Gastroesophageal sphincter (tissue), 3 donors: ENCODE measurements around the gene PTPRG.

ENCODE experiments used
- EP300 ChIP-seq: sonication (generic); formaldehyde crosslinking; IDR thresholded peaks from one replicate; pipeline ENCODE4 v1.6.1; 2017; ENCODE audit warnings: antibody characterized with exemption, mild to moderate bottlenecking
- POLR2A ChIP-seq, 2 donors: fragments of 450-650 bp; IDR thresholded peaks; one replicate each; pipeline ENCODE4 v1.6.1; 2017; ENCODE audit warnings: antibody characterized with exemption in 2 of 2, mild to moderate bottlenecking in 2 of 2, moderate library complexity in 1 of 2
- POLR2AphosphoS5 ChIP-seq: sonication (generic); formaldehyde crosslinking; IDR thresholded peaks from one replicate; pipeline ENCODE4 v1.6.1; 2017; ENCODE audit warnings: antibody characterized with exemption
- TF ChIP-seq, protein P1 (sequence below), 4 experiments: fragments of 200-600 bp in 2 of 4; fragments of 450-650 bp in 2 of 4; sonication (generic) in 1 of 4; IDR thresholded peaks; one replicate each; pipeline ENCODE4 v1.5.1; 2017 to 2019; ENCODE audit warnings: antibody characterized with exemption in 4 of 4, mild to moderate bottlenecking in 2 of 4, moderate library complexity in 2 of 4

DNA sequence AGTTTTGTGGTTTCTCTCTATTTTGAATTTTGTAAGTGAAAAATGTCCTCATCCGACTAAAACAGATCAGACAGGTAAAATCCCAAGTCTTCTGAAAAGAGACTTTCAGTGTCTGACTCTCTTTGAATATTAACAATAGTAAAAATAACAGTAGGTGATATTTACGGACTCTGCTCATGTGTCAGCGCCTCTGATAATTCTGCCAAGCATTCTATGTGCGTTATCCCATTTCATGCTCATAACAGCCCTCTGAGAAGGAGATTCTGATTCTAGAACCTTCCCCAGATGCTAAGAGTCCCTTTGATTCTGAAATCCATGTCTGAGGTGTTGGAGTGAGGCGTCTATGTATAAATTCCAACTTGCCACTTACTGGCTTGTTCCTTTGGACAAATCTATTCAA is 529.1 kb downstream of the PTPRG start:
- TF ChIP-seq, protein P1, sequence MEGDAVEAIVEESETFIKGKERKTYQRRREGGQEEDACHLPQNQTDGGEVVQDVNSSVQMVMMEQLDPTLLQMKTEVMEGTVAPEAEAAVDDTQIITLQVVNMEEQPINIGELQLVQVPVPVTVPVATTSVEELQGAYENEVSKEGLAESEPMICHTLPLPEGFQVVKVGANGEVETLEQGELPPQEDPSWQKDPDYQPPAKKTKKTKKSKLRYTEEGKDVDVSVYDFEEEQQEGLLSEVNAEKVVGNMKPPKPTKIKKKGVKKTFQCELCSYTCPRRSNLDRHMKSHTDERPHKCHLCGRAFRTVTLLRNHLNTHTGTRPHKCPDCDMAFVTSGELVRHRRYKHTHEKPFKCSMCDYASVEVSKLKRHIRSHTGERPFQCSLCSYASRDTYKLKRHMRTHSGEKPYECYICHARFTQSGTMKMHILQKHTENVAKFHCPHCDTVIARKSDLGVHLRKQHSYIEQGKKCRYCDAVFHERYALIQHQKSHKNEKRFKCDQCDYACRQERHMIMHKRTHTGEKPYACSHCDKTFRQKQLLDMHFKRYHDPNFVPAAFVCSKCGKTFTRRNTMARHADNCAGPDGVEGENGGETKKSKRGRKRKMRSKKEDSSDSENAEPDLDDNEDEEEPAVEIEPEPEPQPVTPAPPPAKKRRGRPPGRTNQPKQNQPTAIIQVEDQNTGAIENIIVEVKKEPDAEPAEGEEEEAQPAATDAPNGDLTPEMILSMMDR (IDR thresholded peaks at IDR 0.05) = no peak
- no peak for TF ChIP-seq POLR2A (IDR thresholded peaks at IDR 0.05)
- TF ChIP-seq POLR2AphosphoS5 = no peak
- no peak for TF ChIP-seq EP300
